ENCODE results near the gene DSTN. TPM values are rescaled to one million over a fixed set of nuclear protein-coding genes. Genes with fewer than 3 reads are reported as not detected.
A peak's percentile ranks its signal among the peaks of the same experiment; 100 is the strongest.

DSTN gene
- total RNA-seq (100 to 1,000 TPM; 720 to 770 (median 741) TPM), polyA plus RNA-seq (929 TPM)
- long read RNA-seq, donor 1, transcript DSTN-203 (5 exons, 1,853 nt), result minor isoform, 31 of 1,598 reads
- long read RNA-seq, donor 1, transcript DSTN-201 (4 exons, 3,617 nt), result major isoform, 1,489 of 1,598 reads
- long read RNA-seq, donor 1, partial matches to known transcripts, result 27 of 1,598 reads
- long read RNA-seq, donor 1, other reads (novel, unspliced or antisense), result 50 of 1,598 reads
- long read RNA-seq, donor 2, transcript DSTN-201 (4 exons, 3,617 nt), result major isoform, 637 of 695 reads
- long read RNA-seq, donor 2, transcript DSTN-203 (5 exons, 1,853 nt), result minor isoform, 20 of 695 reads
- long read RNA-seq, donor 2, partial matches to known transcripts, result 12 of 695 reads
- long read RNA-seq, donor 2, other reads (novel, unspliced or antisense), result 26 of 695 reads
- long read RNA-seq, donor 3, transcript DSTN-203 (5 exons, 1,853 nt), result minor isoform, 57 of 3,702 reads
- long read RNA-seq, donor 3, transcript DSTN-201 (4 exons, 3,617 nt), result major isoform, 3,457 of 3,702 reads
- long read RNA-seq, donor 3, partial matches to known transcripts, result 57 of 3,702 reads
- long read RNA-seq, donor 3, other reads (novel, unspliced or antisense), result 130 of 3,702 reads
- long read RNA-seq, donor 4, transcript DSTN-203 (5 exons, 1,853 nt), result minor isoform, 30 of 776 reads
- long read RNA-seq, donor 4, transcript DSTN-201 (4 exons, 3,617 nt), result major isoform, 706 of 776 reads
- long read RNA-seq, donor 4, partial matches to known transcripts, result 6 of 776 reads
- long read RNA-seq, donor 4, other reads (novel, unspliced or antisense), result 34 of 776 reads

DNA sequence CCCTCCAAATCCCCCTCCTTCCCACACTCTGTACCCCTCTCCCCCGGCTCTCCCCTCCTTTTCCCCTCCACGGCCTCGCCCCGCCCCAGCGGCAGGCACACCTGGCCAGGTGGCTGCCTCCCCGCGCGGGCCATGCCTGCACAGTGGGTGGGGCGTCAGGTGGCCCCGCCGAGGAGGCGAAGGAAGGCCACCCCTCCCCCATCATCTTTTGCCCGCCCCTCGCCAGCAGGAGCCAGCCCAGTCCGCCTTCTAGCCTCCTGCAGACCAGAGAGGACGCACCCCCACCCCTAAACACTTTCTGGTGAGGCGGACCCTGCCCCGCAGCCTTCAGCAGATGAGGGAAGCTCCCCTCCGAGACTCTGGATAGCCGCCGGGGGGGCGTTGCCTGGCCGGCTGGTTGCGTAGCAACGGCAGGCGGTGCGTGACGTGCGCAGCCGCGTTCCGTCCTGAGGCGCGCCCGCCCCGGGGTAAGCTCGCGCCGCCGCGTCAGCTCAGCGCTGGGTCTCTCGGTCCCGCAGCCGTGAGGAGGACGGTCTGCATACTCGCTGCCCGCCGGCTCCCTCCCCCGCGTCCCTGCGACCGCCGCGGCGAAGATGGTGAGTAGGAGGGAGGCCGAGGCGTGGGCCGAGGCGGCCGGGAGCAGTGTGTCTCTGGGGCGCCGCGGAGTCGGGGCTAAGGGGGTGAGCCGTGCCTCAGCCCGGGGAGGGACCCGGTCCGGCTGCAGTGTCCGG lies at the start of gene DSTN:
TSS of gene DSTN (plus strand) at position 460 of the 731 bp plus-strand sequence. CDS start at position 594, 134 bp downstream.
- H3K4me1 ChIP-seq (ENCODE audit: control insufficient read depth, insufficient read depth, low read length), result peaks cover 3% of the 10 kb centered on the region
- peak; percentile 93 to 94 for ATAC-seq
- H3K9me3 ChIP-seq (ENCODE audit: control insufficient read depth, low read length), result no peaks in the 10 kb centered on the region
- H3K27ac ChIP-seq (ENCODE audit: low read length), result peak within 1 kb of the TSS; percentile 97
- H3K4me3 ChIP-seq (ENCODE audit: low read length), result peak within 1 kb of the TSS; percentile 80
- WGBS, result under 1% methylated on average over 70 of the region's 70 CpGs
- H3K27me3 ChIP-seq (ENCODE audit: control insufficient read depth, insufficient read depth), result no peaks in the 10 kb centered on the region
- DNase-seq, result peak; percentile 95 to 98 (median 97)
- intact Hi-C loops (cut with DNase I), result loop anchor here in 1 of 4 donors (5.0 kb wide), 1 partner anchor 32 kb away; no protein-coding TSS in a partner anchor

DNA sequence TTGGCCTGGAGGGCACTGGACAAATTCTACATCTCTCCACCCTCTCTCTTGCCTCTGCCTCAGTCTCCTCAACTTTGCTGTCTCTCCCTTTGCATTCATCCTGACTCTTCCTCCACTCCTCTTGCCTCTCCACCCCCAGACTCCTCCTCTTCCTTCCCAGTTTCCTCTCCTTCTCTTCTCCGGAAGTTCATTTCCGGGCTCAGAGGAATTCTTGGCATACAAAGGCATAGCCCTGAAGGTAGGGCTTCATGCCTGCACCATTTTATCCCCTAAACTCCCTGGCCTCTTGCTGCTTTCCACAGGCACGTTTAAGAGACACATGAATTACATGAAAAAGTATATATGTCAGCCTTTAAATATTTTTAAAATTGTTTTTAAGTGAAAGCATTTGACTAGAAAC lies 49.3 kb upstream of the DSTN start:
- 35% methylated on average over 3 of the region's 3 CpGs for WGBS
- no peak for DNase-seq
- H3K9me3 ChIP-seq (ENCODE audit: control insufficient read depth, low read length), result no peaks in the 10 kb centered on the region
- ATAC-seq, result peak; percentile 14 to 77
- H3K27ac ChIP-seq (ENCODE audit: low read length), result no peak overlapping the region
- peaks cover 2% of the 10 kb centered on the region for H3K4me1 ChIP-seq (ENCODE audit: control insufficient read depth, insufficient read depth, low read length)
- H3K27me3 ChIP-seq (ENCODE audit: control insufficient read depth, insufficient read depth), result no peaks in the 10 kb centered on the region
- intact Hi-C loops (cut with DNase I), result no loop called here
- H3K4me3 ChIP-seq (ENCODE audit: low read length), result no peak overlapping the region

- no peak for ATAC-seq
- intact Hi-C loops (cut with DNase I), result no loop called here
These were observed 47.3 kb upstream of the DSTN start for GRCh38 chr20:17522528-17522927.

GRCh38 chr20:17523326-17523725 lies 46.5 kb upstream of the DSTN start:
- Histone ChIP-seq H3K27me3 (ENCODE audit: control insufficient read depth, insufficient read depth) (no peaks in the 10 kb centered on the region), H3K4me3 (ENCODE audit: low read length) (no peak overlapping the region), H3K27ac (ENCODE audit: low read length) (no peak overlapping the region), H3K4me1 (ENCODE audit: control insufficient read depth, insufficient read depth, low read length) (peaks cover 2% of the 10 kb centered on the region), H3K9me3 (ENCODE audit: control insufficient read depth, low read length) (no peaks in the 10 kb centered on the region)
- 78% methylated on average over 5 of the region's 5 CpGs for WGBS
- intact Hi-C loops (cut with DNase I), result no loop called here
- ATAC-seq (no peak), DNase-seq (no peak)

More at GRCh38 chr20:17522528-17522927, 47.3 kb upstream of the DSTN start:
- 85% methylated on average over 3 of the region's 3 CpGs for WGBS
- H3K4me3 ChIP-seq (ENCODE audit: low read length), result no peak overlapping the region
- peaks cover 2% of the 10 kb centered on the region for H3K4me1 ChIP-seq (ENCODE audit: control insufficient read depth, insufficient read depth, low read length)
- DNase-seq, result no peak
- H3K27ac ChIP-seq (ENCODE audit: low read length), result no peak overlapping the region
- no peaks in the 10 kb centered on the region for H3K9me3 ChIP-seq (ENCODE audit: control insufficient read depth, low read length)
- no peaks in the 10 kb centered on the region for H3K27me3 ChIP-seq (ENCODE audit: control insufficient read depth, insufficient read depth)

GRCh38 chr20:17524560-17524959 lies 45.3 kb upstream of the DSTN start:
- ATAC-seq (no peak), DNase-seq (no peak)
- Histone ChIP-seq H3K4me1 (ENCODE audit: control insufficient read depth, insufficient read depth, low read length) (peaks cover 2% of the 10 kb centered on the region), H3K27me3 (ENCODE audit: control insufficient read depth, insufficient read depth) (no peaks in the 10 kb centered on the region), H3K4me3 (ENCODE audit: low read length) (no peak overlapping the region), H3K27ac (ENCODE audit: low read length) (no peak overlapping the region), H3K9me3 (ENCODE audit: control insufficient read depth, low read length) (no peaks in the 10 kb centered on the region)
- intact Hi-C loops (cut with DNase I), result no loop called here
- 87% methylated on average over 8 of the region's 8 CpGs for WGBS

DNA sequence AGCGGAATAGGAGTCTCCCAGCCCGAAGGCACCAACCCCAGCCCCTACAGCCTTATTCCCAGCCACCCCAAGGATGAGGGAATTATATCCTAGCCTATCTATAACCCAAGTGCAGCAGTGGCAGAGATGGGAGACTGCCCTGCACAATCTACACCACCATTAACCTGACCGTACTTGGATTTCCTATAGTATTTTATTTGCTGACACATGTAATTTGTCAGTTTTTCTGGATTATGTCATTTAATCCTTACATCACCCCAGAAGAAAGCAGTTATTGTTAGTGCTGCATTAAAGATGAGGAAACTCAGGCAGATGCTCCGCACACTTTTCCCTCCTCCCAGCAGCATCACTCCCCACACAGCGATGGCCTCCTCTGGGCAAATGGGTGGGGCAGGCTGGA lies 44.7 kb upstream of the DSTN start:
- no peak overlapping the region for H3K27ac ChIP-seq (ENCODE audit: low read length)
- H3K4me1 ChIP-seq (ENCODE audit: control insufficient read depth, insufficient read depth, low read length), result peaks cover 2% of the 10 kb centered on the region
- intact Hi-C loops (cut with DNase I), result no loop called here
- DNase-seq, result no peak
- ATAC-seq, result no peak
- WGBS, result 90% methylated on average over 5 of the region's 5 CpGs
- no peak overlapping the region for H3K4me3 ChIP-seq (ENCODE audit: low read length)
- no peaks in the 10 kb centered on the region for H3K27me3 ChIP-seq (ENCODE audit: control insufficient read depth, insufficient read depth)
- H3K9me3 ChIP-seq (ENCODE audit: control insufficient read depth, low read length), result no peaks in the 10 kb centered on the region

DNA sequence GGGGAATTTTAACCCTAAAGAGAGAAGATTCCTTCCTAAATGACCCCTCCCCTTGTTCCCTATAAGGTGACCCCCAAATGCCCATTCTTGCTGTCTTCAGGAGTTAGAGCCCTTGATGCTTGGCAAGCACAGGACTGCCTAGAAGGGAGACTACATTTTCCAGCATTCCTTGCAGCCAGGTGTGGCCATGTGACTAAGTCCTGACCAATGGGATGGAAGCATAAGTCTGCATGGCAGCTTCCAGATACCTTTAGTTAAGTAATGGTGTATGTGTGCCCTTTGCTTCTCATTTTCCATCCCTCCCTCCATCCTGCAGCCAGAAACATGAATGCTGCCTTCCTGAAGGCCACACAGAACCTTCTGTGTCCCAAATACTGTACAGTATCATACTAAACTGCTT lies 44.2 kb upstream of the DSTN start:
- ATAC-seq, result no peak
- H3K27ac ChIP-seq (ENCODE audit: low read length), result no peak overlapping the region
- intact Hi-C loops (cut with DNase I), result no loop called here
- H3K4me1 ChIP-seq (ENCODE audit: control insufficient read depth, insufficient read depth, low read length), result peaks cover 2% of the 10 kb centered on the region
- DNase-seq, result no peak
- no peaks in the 10 kb centered on the region for H3K27me3 ChIP-seq (ENCODE audit: control insufficient read depth, insufficient read depth)
- no peaks in the 10 kb centered on the region for H3K9me3 ChIP-seq (ENCODE audit: control insufficient read depth, low read length)
- no peak overlapping the region for H3K4me3 ChIP-seq (ENCODE audit: low read length)

DNA sequence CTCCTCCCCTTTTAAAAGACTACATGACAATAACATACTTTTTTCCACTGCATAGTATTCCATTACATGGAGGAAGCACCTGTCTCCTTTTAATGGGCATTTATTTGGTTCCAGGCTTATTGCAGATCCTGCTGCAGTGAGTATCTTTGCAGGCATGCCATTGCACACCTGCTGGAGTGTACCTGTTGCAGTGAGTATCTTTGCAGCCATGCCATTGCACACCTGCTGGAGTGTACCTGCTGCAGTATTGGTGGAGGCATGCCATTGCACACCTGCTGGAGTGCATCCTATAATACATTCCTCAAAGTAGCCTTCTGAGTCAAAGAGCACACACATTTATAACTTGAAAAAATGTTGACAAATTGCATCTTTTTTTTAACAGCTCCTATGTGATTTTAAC lies 40.3 kb upstream of the DSTN start:
- intact Hi-C loops (cut with DNase I), result no loop called here
- H3K27ac ChIP-seq (ENCODE audit: low read length), result no peak overlapping the region
- no peaks in the 10 kb centered on the region for H3K27me3 ChIP-seq (ENCODE audit: control insufficient read depth, insufficient read depth)
- ATAC-seq (no peak), DNase-seq (no peak)
- no peaks in the 10 kb centered on the region for H3K9me3 ChIP-seq (ENCODE audit: control insufficient read depth, low read length)
- H3K4me1 ChIP-seq (ENCODE audit: control insufficient read depth, insufficient read depth, low read length), result no peaks in the 10 kb centered on the region
- H3K4me3 ChIP-seq (ENCODE audit: low read length), result no peak overlapping the region

GRCh38 chr20:17530153-17530552 lies 39.7 kb upstream of the DSTN start:
- no peaks in the 10 kb centered on the region for H3K4me1 ChIP-seq (ENCODE audit: control insufficient read depth, insufficient read depth, low read length)
- no peak for ATAC-seq
- intact Hi-C loops (cut with DNase I), result loop anchor here in 3 of 4 donors (10.0 kb wide), 2 partner anchors 365 to 375 kb away; no protein-coding TSS in a partner anchor
- no peaks in the 10 kb centered on the region for H3K27me3 ChIP-seq (ENCODE audit: control insufficient read depth, insufficient read depth)
- no peaks in the 10 kb centered on the region for H3K9me3 ChIP-seq (ENCODE audit: control insufficient read depth, low read length)
- WGBS, result 85% methylated on average over 7 of the region's 7 CpGs
- no peak overlapping the region for H3K4me3 ChIP-seq (ENCODE audit: low read length)
- no peak overlapping the region for H3K27ac ChIP-seq (ENCODE audit: low read length)
- no peak for DNase-seq

DNA sequence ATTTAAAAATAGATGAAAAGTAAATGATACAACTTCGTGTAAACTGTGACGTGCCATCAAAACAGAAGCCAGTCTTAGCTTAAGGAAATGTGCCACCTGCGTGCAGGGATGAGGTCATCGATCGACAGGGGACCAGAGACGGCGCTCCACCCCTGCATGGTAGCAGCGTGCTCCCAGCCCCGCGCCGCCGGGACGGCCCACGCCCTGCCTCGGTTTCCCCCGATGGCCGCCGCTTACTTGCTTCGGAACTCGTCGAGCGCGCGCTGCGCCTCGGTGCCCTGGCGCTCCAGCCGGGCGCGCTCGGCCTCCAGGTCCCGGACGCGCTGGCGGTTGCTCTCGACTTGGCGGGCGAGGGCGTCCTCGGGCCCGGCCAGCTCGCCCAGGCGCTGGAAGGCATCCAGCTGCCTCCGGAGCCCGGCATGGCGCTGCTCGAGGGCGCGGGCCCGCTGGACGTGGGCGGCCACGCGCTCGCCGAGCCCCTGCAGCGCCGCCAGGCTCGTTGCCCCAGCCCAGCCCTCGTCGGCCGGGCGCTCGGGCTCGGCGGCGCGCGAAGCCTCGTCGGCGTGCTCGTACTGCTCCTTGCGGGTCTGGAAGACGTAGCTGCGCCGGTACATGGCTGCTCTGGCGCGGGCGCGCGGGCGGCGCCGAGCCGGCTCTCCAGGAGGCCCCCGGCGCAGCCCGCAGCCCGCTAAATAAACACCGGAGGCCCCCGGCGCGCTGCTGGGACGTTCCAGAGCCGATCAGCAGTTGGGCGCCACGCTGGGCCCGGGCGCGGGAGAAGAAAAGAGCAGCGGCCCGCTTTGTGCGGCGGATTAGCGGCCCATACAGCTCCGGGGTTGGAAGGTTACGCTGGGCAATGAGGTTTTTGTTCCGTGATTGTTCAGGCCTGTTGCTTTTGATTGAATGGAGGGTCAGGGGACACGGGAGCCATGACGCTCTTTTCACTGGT lies 38.9 kb upstream of the DSTN start, which contains the start of gene BFSP1:
TSS of gene BFSP1 (minus strand) at position 664 of the 949 bp plus-strand sequence. CDS start at position 614, 50 bp downstream.
- peak; percentile 51 to 84 (median 82) for DNase-seq
- Histone ChIP-seq H3K27ac (ENCODE audit: low read length) (peak within 1 kb of the TSS; percentile 33), H3K27me3 (ENCODE audit: control insufficient read depth, insufficient read depth) (no peaks in the 10 kb centered on the region), H3K4me3 (ENCODE audit: low read length) (peak within 1 kb of the TSS; percentile 72), H3K4me1 (ENCODE audit: control insufficient read depth, insufficient read depth, low read length) (no peaks in the 10 kb centered on the region), H3K9me3 (ENCODE audit: control insufficient read depth, low read length) (no peaks in the 10 kb centered on the region)
- ATAC-seq, result peak; percentile 88 to 91
- 2% methylated on average over 111 of the region's 111 CpGs for WGBS
- intact Hi-C loops (cut with DNase I), result loop anchor here in 3 of 4 donors (10.0 kb wide), 2 partner anchors 364 to 374 kb away; no protein-coding TSS in a partner anchor

Measured in right cardiac atrium (tissue), 5 donors.